GM23338 (cell line): Measurements from ENCODE around the gene PDYN. TPM values are rescaled to one million over a fixed set of nuclear protein-coding genes. Genes with fewer than 3 reads are reported as not detected.

Experiments
- ATAC-seq: fragments of 200-7000 bp; cut with Tn5 transposase; 3 replicates; pipeline ENCODE4 v1.9.1; 2020
- DNase-seq: peaks from one replicate; pipeline ENCODE4 v3.0.0-alpha.2; 2015; ENCODE audit warnings: low spot score
- H2AFZ ChIP-seq: fragments of 200-600 bp; sonication (generic); 2 replicates; pipeline ENCODE4 v1.8.0; 2016; ENCODE audit warnings: antibody characterized with exemption, mild to moderate bottlenecking, moderate library complexity
- H3F3A ChIP-seq: fragments of 200-600 bp; sonication (generic); replicated peaks from 2 replicates; pipeline ENCODE4 v1.8.0; 2017; ENCODE audit warnings: antibody characterized with exemption, mixed run types, low read depth
- H3K27ac ChIP-seq: fragments of 200-600 bp; sonication (generic); 2 replicates; pipeline ENCODE4 v1.6.1; 2016; ENCODE audit warnings: low read depth
- H3K27me3 ChIP-seq: fragments of 200-600 bp; sonication (generic); 2 replicates; pipeline ENCODE4 v1.8.0; 2016; ENCODE audit warnings: mild to moderate bottlenecking, mixed run types, moderate library complexity; ENCODE audit not compliant: insufficient read depth
- H3K36me3 ChIP-seq: fragments of 200-600 bp; sonication (generic); 2 replicates; pipeline ENCODE4 v1.8.0; 2016; ENCODE audit warnings: mild to moderate bottlenecking; ENCODE audit not compliant: insufficient read depth
- H3K4me1 ChIP-seq: fragments of 200-600 bp; sonication (generic); 2 replicates; pipeline ENCODE4 v1.8.0; 2016; ENCODE audit warnings: mild to moderate bottlenecking, moderate library complexity; ENCODE audit not compliant: insufficient read depth
- H3K4me2 ChIP-seq: fragments of 200-600 bp; sonication (generic); 2 replicates; pipeline ENCODE4 v1.7.1; 2017; ENCODE audit warnings: mixed run types
- H3K4me3 ChIP-seq: fragments of 200-600 bp; sonication (generic); 2 replicates; pipeline ENCODE4 v1.6.1; 2016; ENCODE audit warnings: mixed run types
- H3K79me2 ChIP-seq: fragments of 200-600 bp; sonication (generic); replicated peaks from 2 replicates; pipeline ENCODE4 v1.8.0; 2017; ENCODE audit warnings: mild to moderate bottlenecking; ENCODE audit not compliant: insufficient read depth
- H3K9me2 ChIP-seq: fragments of 200-600 bp; sonication (generic); 2 replicates; pipeline ENCODE4 v1.8.0; 2017; ENCODE audit not compliant: insufficient read depth
- H4K20me1 ChIP-seq: fragments of 200-600 bp; sonication (generic); replicated peaks from 2 replicates; pipeline ENCODE4 v1.8.0; 2017; ENCODE audit warnings: mild to moderate bottlenecking; ENCODE audit not compliant: insufficient read depth
- H3K27ac Mint-ChIP-seq: 2 replicates; pipeline ENCODE4 v1.8.0; 2020; ENCODE audit warnings: inconsistent platforms, mild to moderate bottlenecking, moderate library complexity, mixed read lengths
- H3K27me3 Mint-ChIP-seq: 3 replicates; pipeline ENCODE4 v1.8.0; 2022; ENCODE audit warnings: low read depth, mild to moderate bottlenecking, moderate library complexity, mixed read lengths, inconsistent platforms; ENCODE audit not compliant: insufficient read depth, poor library complexity
- H3K36me3 Mint-ChIP-seq: 3 replicates; pipeline ENCODE4 v1.8.0; 2021; ENCODE audit warnings: low read depth, mild to moderate bottlenecking, inconsistent platforms, moderate library complexity, mixed read lengths
- H3K4me1 Mint-ChIP-seq: 3 replicates; pipeline ENCODE4 v1.8.0; 2020; ENCODE audit warnings: mild to moderate bottlenecking, inconsistent platforms, mixed read lengths
- H3K4me3 Mint-ChIP-seq: 3 replicates; pipeline ENCODE4 v1.8.0; 2021; ENCODE audit warnings: moderate library complexity, mild to moderate bottlenecking, inconsistent platforms, mixed read lengths
- H3K9me3 Mint-ChIP-seq: 3 replicates; pipeline ENCODE4 v1.8.0; 2020; ENCODE audit warnings: moderate library complexity, mild to moderate bottlenecking, inconsistent platforms, mixed read lengths
- CREB1 ChIP-seq: fragments of 250-450 bp; sonication (Bioruptor Pico); IDR thresholded peaks from 2 replicates; pipeline ENCODE4 v1.5.0; 2020; ENCODE audit warnings: low read depth, mild to moderate bottlenecking, moderate library complexity
- CTCF ChIP-seq, 2 experiments: fragments of 200-600 bp in 1 of 2; sonication (generic) in 1 of 2; conservative IDR thresholded peaks; 2 replicates each; pipeline versions ENCODE4 v1.5.1 to v1.6.1; 2016 to 2017; ENCODE audit warnings: antibody characterized with exemption in 2 of 2, low read depth in 2 of 2, mild to moderate bottlenecking in 2 of 2, moderate library complexity in 1 of 2
- EZH2 ChIP-seq: fragments of 200-600 bp; sonication (generic); IDR thresholded peaks from one replicate; pipeline ENCODE4 v1.8.0; 2017; ENCODE audit warnings: antibody characterized with exemption, mild to moderate bottlenecking, low read depth; ENCODE audit not compliant: unreplicated experiment
- EZH2phosphoT487 ChIP-seq: fragments of 200-600 bp; sonication (generic); IDR thresholded peaks from one replicate; pipeline ENCODE4 v1.8.1; 2018; ENCODE audit warnings: antibody characterized with exemption; ENCODE audit not compliant: unreplicated experiment
- JUNB ChIP-seq: IDR thresholded peaks from one replicate; pipeline ENCODE4 v1.6.1; 2016; ENCODE audit warnings: antibody characterized with exemption; ENCODE audit not compliant: unreplicated experiment
- NANOG ChIP-seq: IDR thresholded peaks from 2 replicates; pipeline ENCODE4 v1.6.1; 2016; ENCODE audit warnings: antibody characterized with exemption, borderline replicate concordance
- POLR2AphosphoS5 ChIP-seq: IDR thresholded peaks from 2 replicates; pipeline ENCODE4 v1.6.1; 2016; ENCODE audit warnings: antibody characterized with exemption, low read depth
- STAT1 ChIP-seq: IDR thresholded peaks from one replicate; pipeline ENCODE4 v1.6.1; 2016; ENCODE audit warnings: antibody characterized with exemption; ENCODE audit not compliant: unreplicated experiment
- ZNF114 ChIP-seq: fragments of 250-450 bp; sonication (Bioruptor Pico); IDR thresholded peaks from 2 replicates; pipeline ENCODE4 v1.5.0; 2020; ENCODE audit warnings: mild to moderate bottlenecking, moderate library complexity
- ZNF331 ChIP-seq: fragments of 250-450 bp; sonication (Bioruptor Pico); IDR thresholded peaks from 2 replicates; pipeline ENCODE4 v1.5.0; 2020; ENCODE audit warnings: low read depth, mild to moderate bottlenecking, moderate library complexity
- ZNF462 ChIP-seq: fragments of 250-450 bp; sonication (Bioruptor Pico); IDR thresholded peaks from 2 replicates; pipeline ENCODE4 v1.5.0; 2020; ENCODE audit warnings: mild to moderate bottlenecking, moderate library complexity
- polyA plus RNA-seq: library from polyadenylated mRNA; unstranded; fragments of >200 nt; fragmentation: Nextera tagmentation; extraction: Ambion mirVana; gene quantifications from 2 replicates; pipeline ENCODE4 v1.2.1, GENCODE V29; 2016
- total RNA-seq: library from RNA; depleted of rRNA; stranded (reverse); fragments of >200 nt; shearing (Covaris generic); gene quantifications from 2 replicates; pipeline ENCODE4 v1.2.3, GENCODE V29; 2014
- TF ChIP-seq, protein P1 (sequence below): IDR thresholded peaks from one replicate; pipeline ENCODE4 v1.6.1; 2018; ENCODE audit warnings: antibody characterized with exemption; ENCODE audit not compliant: unreplicated experiment
- TF ChIP-seq, protein P2 (sequence below): IDR thresholded peaks from 2 replicates; pipeline ENCODE4 v1.6.1; 2016; ENCODE audit warnings: antibody characterized with exemption

The PDYN gene
- total and polyA plus RNA-seq, 2 experiments from 2014 or later = 0.21 to 0.24 TPM

- Histone ChIP-seq H3K4me1 (peaks cover 10% of the 10 kb centered on the region), H3K4me3 (no peak overlapping the region), H3K27ac (no peak overlapping the region), H4K20me1 (no peaks in the 10 kb centered on the region), H3F3A (peaks cover 3% of the 10 kb centered on the region; the same call in 1 of the 2 replicates), H3K79me2 (no peaks in the 10 kb centered on the region), H3K36me3 (no peaks in the 10 kb centered on the region), H3K9me2 (no peaks in the 10 kb centered on the region), H2AFZ (no peak overlapping the region), H3K4me2 (no peak overlapping the region), H3K27me3 (peaks cover 30% of the 10 kb centered on the region)
- no peak overlapping the region for H3K27ac Mint-ChIP-seq
- H3K4me3 Mint-ChIP-seq = no peak overlapping the region
- TF ChIP-seq JUNB (no peak), ZNF462 (no peak), STAT1 (no peak), CREB1 (CRISPR knock-in tag) (no peak), ZNF331 (CRISPR knock-in tag) (no peak), ZNF114 (CRISPR knock-in tag) (no peak), EZH2 (no peak), EZH2phosphoT487 (no peak), CTCF (conservative IDR thresholded peaks at IDR 0.05; ENCODE audit: low read depth in 2 of 2) (no peak), NANOG (no peak), POLR2AphosphoS5 (no peak)
- TF ChIP-seq, protein P1, sequence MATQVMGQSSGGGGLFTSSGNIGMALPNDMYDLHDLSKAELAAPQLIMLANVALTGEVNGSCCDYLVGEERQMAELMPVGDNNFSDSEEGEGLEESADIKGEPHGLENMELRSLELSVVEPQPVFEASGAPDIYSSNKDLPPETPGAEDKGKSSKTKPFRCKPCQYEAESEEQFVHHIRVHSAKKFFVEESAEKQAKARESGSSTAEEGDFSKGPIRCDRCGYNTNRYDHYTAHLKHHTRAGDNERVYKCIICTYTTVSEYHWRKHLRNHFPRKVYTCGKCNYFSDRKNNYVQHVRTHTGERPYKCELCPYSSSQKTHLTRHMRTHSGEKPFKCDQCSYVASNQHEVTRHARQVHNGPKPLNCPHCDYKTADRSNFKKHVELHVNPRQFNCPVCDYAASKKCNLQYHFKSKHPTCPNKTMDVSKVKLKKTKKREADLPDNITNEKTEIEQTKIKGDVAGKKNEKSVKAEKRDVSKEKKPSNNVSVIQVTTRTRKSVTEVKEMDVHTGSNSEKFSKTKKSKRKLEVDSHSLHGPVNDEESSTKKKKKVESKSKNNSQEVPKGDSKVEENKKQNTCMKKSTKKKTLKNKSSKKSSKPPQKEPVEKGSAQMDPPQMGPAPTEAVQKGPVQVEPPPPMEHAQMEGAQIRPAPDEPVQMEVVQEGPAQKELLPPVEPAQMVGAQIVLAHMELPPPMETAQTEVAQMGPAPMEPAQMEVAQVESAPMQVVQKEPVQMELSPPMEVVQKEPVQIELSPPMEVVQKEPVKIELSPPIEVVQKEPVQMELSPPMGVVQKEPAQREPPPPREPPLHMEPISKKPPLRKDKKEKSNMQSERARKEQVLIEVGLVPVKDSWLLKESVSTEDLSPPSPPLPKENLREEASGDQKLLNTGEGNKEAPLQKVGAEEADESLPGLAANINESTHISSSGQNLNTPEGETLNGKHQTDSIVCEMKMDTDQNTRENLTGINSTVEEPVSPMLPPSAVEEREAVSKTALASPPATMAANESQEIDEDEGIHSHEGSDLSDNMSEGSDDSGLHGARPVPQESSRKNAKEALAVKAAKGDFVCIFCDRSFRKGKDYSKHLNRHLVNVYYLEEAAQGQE = no peak
- TF ChIP-seq, protein P2, sequence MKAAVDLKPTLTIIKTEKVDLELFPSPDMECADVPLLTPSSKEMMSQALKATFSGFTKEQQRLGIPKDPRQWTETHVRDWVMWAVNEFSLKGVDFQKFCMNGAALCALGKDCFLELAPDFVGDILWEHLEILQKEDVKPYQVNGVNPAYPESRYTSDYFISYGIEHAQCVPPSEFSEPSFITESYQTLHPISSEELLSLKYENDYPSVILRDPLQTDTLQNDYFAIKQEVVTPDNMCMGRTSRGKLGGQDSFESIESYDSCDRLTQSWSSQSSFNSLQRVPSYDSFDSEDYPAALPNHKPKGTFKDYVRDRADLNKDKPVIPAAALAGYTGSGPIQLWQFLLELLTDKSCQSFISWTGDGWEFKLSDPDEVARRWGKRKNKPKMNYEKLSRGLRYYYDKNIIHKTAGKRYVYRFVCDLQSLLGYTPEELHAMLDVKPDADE = no peak
- H3K4me1 Mint-ChIP-seq = peaks cover 20% of the 10 kb centered on the region
- H3K9me3 Mint-ChIP-seq = no peaks in the 10 kb centered on the region
- peaks cover 28% of the 10 kb centered on the region for H3K27me3 Mint-ChIP-seq
- peaks cover 3% of the 10 kb centered on the region; the same call in 1 of the 3 replicates for H3K36me3 Mint-ChIP-seq
- DNase-seq (no peak), ATAC-seq (no peak)
Measured at GRCh38 chr20:1942486-1943274, 51.2 kb downstream of the PDYN start.
